HepG2 (cell line): ENCODE measurements around the gene ACSM2B. TPM values are rescaled to one million over a fixed set of nuclear protein-coding genes. Genes with fewer than 3 reads are reported as not detected.

Source experiments
- HBP1 ChIP-seq: IDR thresholded peaks from 2 replicates; pipeline ENCODE4 v1.6.1; 2016; ENCODE audit warnings: low read depth, control low read depth
- MBD4 ChIP-seq: IDR thresholded peaks from 2 replicates; pipeline ENCODE4 v1.6.1; 2012; ENCODE audit warnings: low read length, inconsistent platforms, borderline replicate concordance
- NFRKB ChIP-seq: fragments of 450-650 bp; IDR thresholded peaks from 2 replicates; pipeline ENCODE4 v1.6.1; 2017
- ZFP82 ChIP-seq: sonication (generic); formaldehyde crosslinking; IDR thresholded peaks from 2 replicates; pipeline ENCODE4 v1.5.1; 2020; ENCODE audit warnings: mild to moderate bottlenecking, missing genetic modification reagents, borderline replicate concordance
- ZNF230 ChIP-seq: sonication (generic); formaldehyde crosslinking; IDR thresholded peaks from 2 replicates; pipeline ENCODE4 v1.4.0; 2020; ENCODE audit warnings: mild to moderate bottlenecking, missing genetic modification reagents
- ZNF263 ChIP-seq: sonication (generic); formaldehyde crosslinking; IDR thresholded peaks from 2 replicates; pipeline ENCODE4 v1.4.0; 2020; ENCODE audit warnings: missing genetic modification reagents
- ZNF34 ChIP-seq: sonication (generic); formaldehyde crosslinking; IDR thresholded peaks from 2 replicates; pipeline ENCODE4 v1.4.0; 2020; ENCODE audit warnings: mild to moderate bottlenecking, missing genetic modification reagents, borderline replicate concordance
- ZNF598 ChIP-seq: sonication (generic); formaldehyde crosslinking; IDR thresholded peaks from 2 replicates; pipeline ENCODE4 v1.5.1; 2020; ENCODE audit warnings: mild to moderate bottlenecking, missing genetic modification reagents, borderline replicate concordance
- ZNF619 ChIP-seq: sonication (generic); formaldehyde crosslinking; IDR thresholded peaks from 2 replicates; pipeline ENCODE4 v1.4.0; 2020; ENCODE audit warnings: mild to moderate bottlenecking, missing genetic modification reagents
- ZNF737 ChIP-seq: sonication (generic); formaldehyde crosslinking; IDR thresholded peaks from 2 replicates; pipeline ENCODE4 v1.5.0; 2020; ENCODE audit warnings: missing genetic modification reagents, mild to moderate bottlenecking, borderline replicate concordance
- ZNF776 ChIP-seq: sonication (generic); formaldehyde crosslinking; IDR thresholded peaks from 2 replicates; pipeline ENCODE4 v1.4.0; 2020; ENCODE audit warnings: mild to moderate bottlenecking, missing genetic modification reagents
- polyA plus RNA-seq, 8 experiments: library from polyadenylated mRNA; depleted of rRNA in 3 of 8; stranded (reverse) in 7 of 8; unstranded in 1 of 8; fragments of >200 nt; fragmentation: Illumina TruSeq in 4 of 8; extraction: Trizol in 4 of 8; gene quantifications; 2 replicates each; pipeline versions ENCODE4 v1.2.1 to v1.2.3, GENCODE V29; 2011 to 2016; ENCODE audit warnings: low read depth in 4 of 8, missing spikeins in 1 of 8, mixed read lengths in 1 of 8; ENCODE audit not compliant: insufficient read depth in 1 of 8
- total RNA-seq, 5 experiments: library from RNA; depleted of rRNA; stranded (reverse); fragments of >200 nt; fragmentation: Illumina TruSeq; extraction: Trizol; gene quantifications; 2 replicates each; pipeline ENCODE4 v1.2.3, GENCODE V29; 2016; ENCODE audit warnings: low read depth in 1 of 5
- TF ChIP-seq, protein P1 (sequence below): sonication (generic); formaldehyde crosslinking; IDR thresholded peaks from 2 replicates; pipeline ENCODE4 v1.4.0; 2020; ENCODE audit warnings: missing genetic modification reagents, mild to moderate bottlenecking, borderline replicate concordance
- TF ChIP-seq, protein P2 (sequence below), 2 experiments: IDR thresholded peaks; 2 replicates each; pipeline ENCODE4 v1.6.1; 2011 to 2012; ENCODE audit warnings: low read length in 2 of 2, borderline replicate concordance in 1 of 2, low read depth in 1 of 2, mild to moderate bottlenecking in 1 of 2, moderate library complexity in 1 of 2
- TF ChIP-seq, protein P3 (sequence below): sonication (generic); formaldehyde crosslinking; IDR thresholded peaks from 2 replicates; pipeline ENCODE4 v1.4.0; 2020; ENCODE audit warnings: missing genetic modification reagents, borderline replicate concordance

ACSM2B gene
- total and polyA plus RNA-seq, 2 of the 13 experiments (the other 11 are each of a cell fraction or from before 2014, with no cell fraction given) = 22.9 to 34.0 TPM

DNA sequence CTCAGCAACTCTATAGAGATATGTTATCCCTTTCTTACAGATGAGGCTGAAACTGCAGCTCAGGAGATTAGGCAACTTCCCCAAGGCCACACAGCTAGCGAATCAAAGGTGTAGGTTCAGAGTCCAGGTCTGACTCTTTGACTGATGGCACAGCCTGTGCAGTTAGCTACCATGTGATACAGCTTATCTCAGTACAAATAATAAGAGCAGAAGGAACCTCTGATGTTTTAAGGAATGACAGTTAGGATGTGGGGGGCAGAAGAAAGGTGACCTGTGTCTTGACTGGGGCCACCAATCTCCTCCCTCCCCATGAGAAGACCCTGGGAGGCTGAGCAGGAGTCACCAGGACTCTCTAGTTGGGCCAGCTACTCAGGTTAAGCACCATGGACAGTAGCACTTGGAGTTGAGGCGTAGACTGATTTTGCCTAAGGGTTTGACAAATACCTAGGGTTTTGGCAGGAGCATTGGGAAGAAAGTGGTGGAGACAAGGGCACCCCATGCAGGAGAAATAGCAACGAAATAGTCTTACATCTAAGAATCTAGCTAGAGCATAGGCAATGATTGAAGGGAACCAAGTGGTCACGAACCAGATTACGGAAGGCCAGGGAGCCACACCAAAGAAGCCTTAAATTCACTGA lies 22.8 kb upstream of the ACSM2B start (continued):
- TF ChIP-seq, protein P1, sequence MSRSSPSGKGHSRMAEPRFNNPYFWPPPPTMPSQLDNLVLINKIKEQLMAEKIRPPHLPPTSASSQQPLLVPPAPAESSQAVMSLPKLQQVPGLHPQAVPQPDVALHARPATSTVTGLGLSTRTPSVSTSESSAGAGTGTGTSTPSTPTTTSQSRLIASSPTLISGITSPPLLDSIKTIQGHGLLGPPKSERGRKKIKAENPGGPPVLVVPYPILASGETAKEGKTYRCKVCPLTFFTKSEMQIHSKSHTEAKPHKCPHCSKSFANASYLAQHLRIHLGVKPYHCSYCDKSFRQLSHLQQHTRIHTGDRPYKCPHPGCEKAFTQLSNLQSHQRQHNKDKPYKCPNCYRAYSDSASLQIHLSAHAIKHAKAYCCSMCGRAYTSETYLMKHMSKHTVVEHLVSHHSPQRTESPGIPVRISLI = peak; percentile 69; the same call in 1 of the 2 replicates
- TF ChIP-seq NFRKB (no peak), ZNF263 (CRISPR knock-in tag) (peak; percentile 71), ZNF230 (CRISPR knock-in tag) (peak; percentile 93), ZNF737 (CRISPR knock-in tag) (no peak), ZNF34 (CRISPR knock-in tag) (0 out of 2 replicates have a peak, but pooled peaks have one; percentile 22), ZNF598 (CRISPR knock-in tag) (peak; percentile 89), ZNF619 (CRISPR knock-in tag) (peak; percentile 62; the same call in 1 of the 2 replicates), ZNF776 (CRISPR knock-in tag) (no peak), ZFP82 (CRISPR knock-in tag) (no peak), HBP1 (CRISPR knock-in tag) (peak; percentile 86; the same call in 1 of the 2 replicates), MBD4 (no peak)
- TF ChIP-seq, protein P2, sequence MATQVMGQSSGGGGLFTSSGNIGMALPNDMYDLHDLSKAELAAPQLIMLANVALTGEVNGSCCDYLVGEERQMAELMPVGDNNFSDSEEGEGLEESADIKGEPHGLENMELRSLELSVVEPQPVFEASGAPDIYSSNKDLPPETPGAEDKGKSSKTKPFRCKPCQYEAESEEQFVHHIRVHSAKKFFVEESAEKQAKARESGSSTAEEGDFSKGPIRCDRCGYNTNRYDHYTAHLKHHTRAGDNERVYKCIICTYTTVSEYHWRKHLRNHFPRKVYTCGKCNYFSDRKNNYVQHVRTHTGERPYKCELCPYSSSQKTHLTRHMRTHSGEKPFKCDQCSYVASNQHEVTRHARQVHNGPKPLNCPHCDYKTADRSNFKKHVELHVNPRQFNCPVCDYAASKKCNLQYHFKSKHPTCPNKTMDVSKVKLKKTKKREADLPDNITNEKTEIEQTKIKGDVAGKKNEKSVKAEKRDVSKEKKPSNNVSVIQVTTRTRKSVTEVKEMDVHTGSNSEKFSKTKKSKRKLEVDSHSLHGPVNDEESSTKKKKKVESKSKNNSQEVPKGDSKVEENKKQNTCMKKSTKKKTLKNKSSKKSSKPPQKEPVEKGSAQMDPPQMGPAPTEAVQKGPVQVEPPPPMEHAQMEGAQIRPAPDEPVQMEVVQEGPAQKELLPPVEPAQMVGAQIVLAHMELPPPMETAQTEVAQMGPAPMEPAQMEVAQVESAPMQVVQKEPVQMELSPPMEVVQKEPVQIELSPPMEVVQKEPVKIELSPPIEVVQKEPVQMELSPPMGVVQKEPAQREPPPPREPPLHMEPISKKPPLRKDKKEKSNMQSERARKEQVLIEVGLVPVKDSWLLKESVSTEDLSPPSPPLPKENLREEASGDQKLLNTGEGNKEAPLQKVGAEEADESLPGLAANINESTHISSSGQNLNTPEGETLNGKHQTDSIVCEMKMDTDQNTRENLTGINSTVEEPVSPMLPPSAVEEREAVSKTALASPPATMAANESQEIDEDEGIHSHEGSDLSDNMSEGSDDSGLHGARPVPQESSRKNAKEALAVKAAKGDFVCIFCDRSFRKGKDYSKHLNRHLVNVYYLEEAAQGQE (IDR thresholded peaks at IDR 0.05; ENCODE audit: borderline replicate concordance in 1 of 2, low read depth in 1 of 2, low read length in 2 of 2) = peak; percentile 70 to 95
- TF ChIP-seq, protein P3, sequence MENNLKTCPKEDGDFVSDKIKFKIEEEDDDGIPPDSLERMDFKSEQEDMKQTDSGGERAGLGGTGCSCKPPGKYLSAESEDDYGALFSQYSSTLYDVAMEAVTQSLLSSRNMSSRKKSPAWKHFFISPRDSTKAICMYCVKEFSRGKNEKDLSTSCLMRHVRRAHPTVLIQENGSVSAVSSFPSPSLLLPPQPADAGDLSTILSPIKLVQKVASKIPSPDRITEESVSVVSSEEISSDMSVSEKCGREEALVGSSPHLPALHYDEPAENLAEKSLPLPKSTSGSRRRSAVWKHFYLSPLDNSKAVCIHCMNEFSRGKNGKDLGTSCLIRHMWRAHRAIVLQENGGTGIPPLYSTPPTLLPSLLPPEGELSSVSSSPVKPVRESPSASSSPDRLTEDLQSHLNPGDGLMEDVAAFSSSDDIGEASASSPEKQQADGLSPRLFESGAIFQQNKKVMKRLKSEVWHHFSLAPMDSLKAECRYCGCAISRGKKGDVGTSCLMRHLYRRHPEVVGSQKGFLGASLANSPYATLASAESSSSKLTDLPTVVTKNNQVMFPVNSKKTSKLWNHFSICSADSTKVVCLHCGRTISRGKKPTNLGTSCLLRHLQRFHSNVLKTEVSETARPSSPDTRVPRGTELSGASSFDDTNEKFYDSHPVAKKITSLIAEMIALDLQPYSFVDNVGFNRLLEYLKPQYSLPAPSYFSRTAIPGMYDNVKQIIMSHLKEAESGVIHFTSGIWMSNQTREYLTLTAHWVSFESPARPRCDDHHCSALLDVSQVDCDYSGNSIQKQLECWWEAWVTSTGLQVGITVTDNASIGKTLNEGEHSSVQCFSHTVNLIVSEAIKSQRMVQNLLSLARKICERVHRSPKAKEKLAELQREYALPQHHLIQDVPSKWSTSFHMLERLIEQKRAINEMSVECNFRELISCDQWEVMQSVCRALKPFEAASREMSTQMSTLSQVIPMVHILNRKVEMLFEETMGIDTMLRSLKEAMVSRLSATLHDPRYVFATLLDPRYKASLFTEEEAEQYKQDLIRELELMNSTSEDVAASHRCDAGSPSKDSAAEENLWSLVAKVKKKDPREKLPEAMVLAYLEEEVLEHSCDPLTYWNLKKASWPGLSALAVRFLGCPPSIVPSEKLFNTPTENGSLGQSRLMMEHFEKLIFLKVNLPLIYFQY (CRISPR knock-in tag) = peak; percentile 55; the same call in 1 of the 2 replicates
